ENCODE results near the gene EIPR1.

Gene EIPR1

DNA sequence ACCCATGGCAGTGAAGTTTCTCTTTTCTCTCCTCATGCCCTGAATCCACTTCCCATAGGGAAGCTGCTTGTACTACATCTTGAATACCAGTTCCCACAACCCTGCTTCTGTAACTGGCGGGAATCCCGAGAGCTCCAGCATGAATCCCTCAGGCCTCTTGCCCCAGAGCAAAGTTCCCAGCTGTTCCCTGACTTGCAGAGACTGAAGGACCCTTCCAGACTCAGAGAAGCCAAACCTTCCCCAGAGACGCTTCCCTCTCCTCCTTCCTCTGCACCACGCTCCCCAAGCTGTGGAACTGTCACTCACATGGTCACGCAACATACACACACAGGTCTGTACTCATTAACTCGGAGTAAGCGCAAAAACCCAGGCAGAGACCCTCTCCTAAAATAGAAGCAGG lies 28.3 kb upstream of the EIPR1 start:
- no peaks in the 10 kb centered on the region for H3K27me3 Mint-ChIP-seq (ENCODE audit: low read depth)
- H3K4me3 Mint-ChIP-seq = no peak overlapping the region
- H3K9me3 Mint-ChIP-seq = no peaks in the 10 kb centered on the region
- peaks cover 53% of the 10 kb centered on the region for H3K36me3 Mint-ChIP-seq (ENCODE audit: low read depth)
- no peak overlapping the region for H3K27ac Mint-ChIP-seq
- H3K4me1 Mint-ChIP-seq = peaks cover 14% of the 10 kb centered on the region
- TF ChIP-seq, protein P1, sequence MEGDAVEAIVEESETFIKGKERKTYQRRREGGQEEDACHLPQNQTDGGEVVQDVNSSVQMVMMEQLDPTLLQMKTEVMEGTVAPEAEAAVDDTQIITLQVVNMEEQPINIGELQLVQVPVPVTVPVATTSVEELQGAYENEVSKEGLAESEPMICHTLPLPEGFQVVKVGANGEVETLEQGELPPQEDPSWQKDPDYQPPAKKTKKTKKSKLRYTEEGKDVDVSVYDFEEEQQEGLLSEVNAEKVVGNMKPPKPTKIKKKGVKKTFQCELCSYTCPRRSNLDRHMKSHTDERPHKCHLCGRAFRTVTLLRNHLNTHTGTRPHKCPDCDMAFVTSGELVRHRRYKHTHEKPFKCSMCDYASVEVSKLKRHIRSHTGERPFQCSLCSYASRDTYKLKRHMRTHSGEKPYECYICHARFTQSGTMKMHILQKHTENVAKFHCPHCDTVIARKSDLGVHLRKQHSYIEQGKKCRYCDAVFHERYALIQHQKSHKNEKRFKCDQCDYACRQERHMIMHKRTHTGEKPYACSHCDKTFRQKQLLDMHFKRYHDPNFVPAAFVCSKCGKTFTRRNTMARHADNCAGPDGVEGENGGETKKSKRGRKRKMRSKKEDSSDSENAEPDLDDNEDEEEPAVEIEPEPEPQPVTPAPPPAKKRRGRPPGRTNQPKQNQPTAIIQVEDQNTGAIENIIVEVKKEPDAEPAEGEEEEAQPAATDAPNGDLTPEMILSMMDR (IDR thresholded peaks at IDR 0.05; ENCODE audit: unreplicated experiment in 3 of 3) = no peak

DNA sequence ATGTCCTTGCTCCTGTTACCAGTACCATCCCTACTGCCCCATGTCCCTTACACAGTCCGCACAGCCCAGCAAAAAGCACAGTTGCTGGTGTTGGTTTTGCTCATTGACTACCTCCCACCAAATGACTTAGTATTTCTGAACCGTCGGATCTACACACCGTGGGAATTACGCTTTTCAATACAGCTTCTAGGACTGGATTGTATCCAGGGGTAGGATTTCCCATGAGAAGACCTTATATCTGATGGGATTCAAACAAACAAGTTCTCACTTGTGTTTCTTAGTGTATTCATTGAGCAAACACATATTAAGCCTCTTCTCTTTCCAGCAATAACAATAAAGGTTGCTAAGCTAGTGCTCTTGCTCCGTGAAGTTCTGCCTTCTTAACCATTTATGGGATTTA lies 27.7 kb upstream of the EIPR1 start:
- no peak overlapping the region for H3K4me3 Mint-ChIP-seq
- no peaks in the 10 kb centered on the region for H3K9me3 Mint-ChIP-seq
- no peak overlapping the region for H3K27ac Mint-ChIP-seq
- no peaks in the 10 kb centered on the region for H3K27me3 Mint-ChIP-seq (ENCODE audit: low read depth)
- peaks cover 53% of the 10 kb centered on the region for H3K36me3 Mint-ChIP-seq (ENCODE audit: low read depth)
- peaks cover 20% of the 10 kb centered on the region for H3K4me1 Mint-ChIP-seq
- TF ChIP-seq, protein P1 (IDR thresholded peaks at IDR 0.05; ENCODE audit: unreplicated experiment in 3 of 3) = no peak

DNA sequence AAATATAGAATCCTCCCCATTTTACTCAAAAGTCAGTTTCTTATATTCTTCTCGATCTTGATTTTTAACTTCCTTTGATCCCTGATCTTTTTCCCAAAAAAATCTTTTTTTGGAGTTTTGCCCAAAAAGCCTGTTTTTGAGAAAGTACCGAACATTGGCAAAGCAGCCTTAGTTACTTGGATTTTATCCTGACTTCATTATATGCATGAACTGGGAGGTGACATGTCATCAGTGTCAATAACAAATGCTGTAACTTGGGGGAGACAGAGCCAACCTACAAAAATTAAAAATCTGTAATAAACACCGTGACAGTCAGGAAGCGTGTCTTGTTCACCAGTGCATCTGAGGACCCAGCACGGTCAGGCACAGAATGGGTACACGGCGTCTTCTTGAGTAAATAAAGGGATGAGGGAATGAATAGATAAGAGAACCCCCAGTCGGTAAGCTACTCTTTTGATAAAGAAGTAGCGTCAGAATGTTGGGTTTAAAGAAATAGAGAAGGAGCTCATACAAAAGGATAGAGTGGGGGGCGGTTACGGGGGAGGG lies 26.8 kb upstream of the EIPR1 start:
- TF ChIP-seq, protein P1 (IDR thresholded peaks at IDR 0.05; ENCODE audit: unreplicated experiment in 3 of 3) = no peak
- no peak overlapping the region for H3K4me3 Mint-ChIP-seq
- no peaks in the 10 kb centered on the region for H3K9me3 Mint-ChIP-seq
- H3K27me3 Mint-ChIP-seq (ENCODE audit: low read depth) = no peaks in the 10 kb centered on the region
- H3K27ac Mint-ChIP-seq = no peak overlapping the region
- peaks cover 55% of the 10 kb centered on the region for H3K36me3 Mint-ChIP-seq (ENCODE audit: low read depth)
- peaks cover 28% of the 10 kb centered on the region for H3K4me1 Mint-ChIP-seq

DNA sequence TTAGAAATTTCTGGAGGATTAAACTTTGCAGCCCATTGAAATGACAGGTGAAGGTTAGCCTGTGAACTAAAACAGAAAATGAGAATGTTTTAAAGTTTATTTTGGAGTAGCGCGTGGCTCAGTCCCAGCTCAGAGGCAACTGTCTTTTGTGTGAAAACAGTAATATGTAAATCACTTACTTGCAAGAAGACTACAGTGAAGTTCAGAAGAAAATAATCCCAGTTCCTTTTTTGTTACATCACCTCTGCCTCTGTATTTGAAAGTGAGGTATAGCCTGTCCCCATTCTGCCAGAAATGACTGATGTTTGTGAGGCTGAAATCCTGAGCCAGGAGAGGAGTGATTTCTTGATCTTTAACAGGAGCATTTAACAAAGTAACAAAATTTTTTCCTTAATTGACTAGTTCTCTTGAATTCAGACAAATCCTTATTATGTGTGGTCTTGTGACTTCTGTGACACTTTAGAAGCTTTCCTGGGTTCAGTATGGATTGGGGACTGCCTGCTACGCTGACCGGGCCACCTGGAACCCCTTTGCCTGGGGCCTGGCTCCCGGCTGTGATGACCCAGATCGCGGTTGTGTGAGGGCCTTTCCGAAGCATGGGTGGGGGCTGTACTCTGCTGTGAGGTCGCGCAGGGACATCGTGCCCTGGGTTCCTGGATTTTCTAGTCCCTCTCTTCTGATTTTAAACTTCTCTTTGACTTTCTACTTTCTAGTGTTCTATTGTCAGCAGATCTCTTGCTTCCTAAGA lies 26.1 kb upstream of the EIPR1 start:
- Mint-ChIP-seq H3K36me3 (ENCODE audit: low read depth) (peaks cover 58% of the 10 kb centered on the region), H3K4me1 (peaks cover 33% of the 10 kb centered on the region), H3K27me3 (ENCODE audit: low read depth) (no peaks in the 10 kb centered on the region), H3K4me3 (no peak overlapping the region), H3K9me3 (peaks cover 3% of the 10 kb centered on the region), H3K27ac (no peak overlapping the region)
- TF ChIP-seq, protein P1 (IDR thresholded peaks at IDR 0.05; ENCODE audit: unreplicated experiment in 3 of 3) = no peak

DNA sequence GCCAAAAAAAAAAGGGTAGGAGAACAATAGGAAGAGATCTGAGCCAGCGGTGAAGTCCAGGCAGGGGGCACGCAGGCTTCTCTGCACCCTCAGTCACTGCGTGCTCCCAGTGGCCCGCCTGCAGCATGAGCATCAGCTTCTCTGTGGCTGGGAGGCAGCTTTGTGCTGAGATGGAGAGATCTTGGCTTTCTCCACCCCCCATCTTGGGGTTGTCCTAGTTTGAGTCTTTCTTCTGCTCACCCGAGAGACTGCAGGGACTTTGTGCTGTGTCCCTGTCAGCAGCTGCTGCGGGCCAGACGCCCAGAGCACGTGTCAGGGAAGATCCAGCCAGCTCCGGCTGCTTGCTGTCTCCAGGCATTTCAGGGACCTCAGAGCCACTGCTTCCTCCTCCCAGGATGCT lies 22.2 kb upstream of the EIPR1 start:
- Mint-ChIP-seq H3K27ac (peak overlapping the region; percentile 83 to 93 (median 93)), H3K4me1 (peaks cover 20% of the 10 kb centered on the region), H3K27me3 (ENCODE audit: low read depth) (no peaks in the 10 kb centered on the region), H3K9me3 (peaks cover 32% of the 10 kb centered on the region), H3K4me3 (peak overlapping the region in 2 of 3 experiments; percentile 55 to 72), H3K36me3 (ENCODE audit: low read depth) (peaks cover 78% of the 10 kb centered on the region)
- TF ChIP-seq, protein P1 (IDR thresholded peaks at IDR 0.05; ENCODE audit: unreplicated experiment in 3 of 3) = no peak

DNA sequence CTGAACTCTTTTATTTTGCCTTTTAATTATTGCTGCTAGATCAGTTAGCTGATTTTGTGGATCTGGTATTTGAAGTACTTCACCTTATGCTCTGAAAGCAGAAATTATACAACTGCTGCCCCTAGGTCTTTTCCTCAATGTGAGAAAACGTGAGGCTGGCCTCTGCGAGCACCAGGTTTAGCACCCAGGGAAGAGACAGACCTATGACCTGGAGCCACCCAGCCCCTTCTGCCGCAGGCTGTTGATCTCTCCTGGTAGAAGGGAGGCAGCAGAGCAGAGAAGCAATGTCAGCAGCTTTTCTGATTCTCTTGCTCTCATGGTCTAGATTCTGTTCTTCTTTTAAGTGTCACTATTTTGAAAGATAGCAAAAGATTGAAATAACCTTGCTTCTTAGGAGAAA lies 21.8 kb upstream of the EIPR1 start:
- TF ChIP-seq, protein P1 (IDR thresholded peaks at IDR 0.05; ENCODE audit: unreplicated experiment in 3 of 3) = no peak
- peak overlapping the region; percentile 83 to 93 (median 93) for H3K27ac Mint-ChIP-seq
- no peak overlapping the region for H3K4me3 Mint-ChIP-seq

More for the DNA sequence above, 21.8 kb upstream of the EIPR1 start:
- H3K4me1 Mint-ChIP-seq = peaks cover 20% of the 10 kb centered on the region
- no peaks in the 10 kb centered on the region for H3K27me3 Mint-ChIP-seq (ENCODE audit: low read depth)
- H3K9me3 Mint-ChIP-seq = peaks cover 36% of the 10 kb centered on the region
- peaks cover 78% of the 10 kb centered on the region for H3K36me3 Mint-ChIP-seq (ENCODE audit: low read depth)
